ENCODE data around the gene RHOB. TPM values are rescaled to one million over a fixed set of nuclear protein-coding genes. Genes with fewer than 3 reads are reported as not detected.

Gene RHOB
- total and polyA plus RNA-seq, 2 of the 13 experiments (the other 11 are each of a cell fraction or from before 2014, with no cell fraction given) = 192 to 268 TPM

- TF ChIP-seq HNF1A (IDR thresholded peaks at IDR 0.05; ENCODE audit: low read depth) (no peak), HNF1A (CRISPR knock-in tag; IDR thresholded peaks at IDR 0.05; ENCODE audit: borderline replicate concordance) (peak; percentile 73; the same call in 1 of the 2 replicates), TCF7L2 (IDR thresholded peaks at IDR 0.05; ENCODE audit: low read depth, low read length) (no peak), MAZ (IDR thresholded peaks at IDR 0.05; ENCODE audit: borderline replicate concordance, low read depth, low read length) (peak; percentile 66; the same call in 1 of the 2 replicates), MAZ (CRISPR knock-in tag; IDR thresholded peaks at IDR 0.05; ENCODE audit: low read depth) (peak; percentile 95), CTCF (CRISPR knock-in tag; IDR thresholded peaks at IDR 0.05) (no peak), ZMAT5 (CRISPR knock-in tag; IDR thresholded peaks at IDR 0.05; ENCODE audit: borderline replicate concordance, low read depth) (no peak), ZNF124 (CRISPR knock-in tag; IDR thresholded peaks at IDR 0.05) (peak; percentile 93), SOX5 (CRISPR knock-in tag; IDR thresholded peaks at IDR 0.05; ENCODE audit: borderline replicate concordance) (peak; percentile 48; the same call in 1 of the 2 replicates), ARID2 (CRISPR knock-in tag; IDR thresholded peaks at IDR 0.05; ENCODE audit: borderline replicate concordance) (no peak), LBX2 (CRISPR knock-in tag; IDR thresholded peaks at IDR 0.05; ENCODE audit: borderline replicate concordance) (no peak), YEATS2 (CRISPR knock-in tag; IDR thresholded peaks at IDR 0.05; ENCODE audit: borderline replicate concordance) (peak; percentile 27; the same call in 1 of the 2 replicates), ZFP36 (IDR thresholded peaks at IDR 0.05; ENCODE audit: borderline replicate concordance, low read depth, low read length, partially characterized antibody) (peak; percentile 18), HINFP (CRISPR knock-in tag; IDR thresholded peaks at IDR 0.05; ENCODE audit: low read depth) (no peak), PCBP2 (optimal IDR thresholded peaks at IDR 0.05; ENCODE audit: low read depth, low read length, poor library complexity, severe bottlenecking) (no peak), SNAPC2 (CRISPR knock-in tag; IDR thresholded peaks at IDR 0.05) (peak; percentile 95), ZBTB37 (CRISPR knock-in tag; IDR thresholded peaks at IDR 0.05) (no peak), WIZ (CRISPR knock-in tag; IDR thresholded peaks at IDR 0.05) (no peak), ARNTL (CRISPR knock-in tag; IDR thresholded peaks at IDR 0.05) (no peak; the same call in 1 of the 2 replicates)
Observed at GRCh38 chr2:20446917-20447436, at the start of gene RHOB (continued).
